Measurements from ENCODE around the gene RPN1.

The RPN1 gene

DNA sequence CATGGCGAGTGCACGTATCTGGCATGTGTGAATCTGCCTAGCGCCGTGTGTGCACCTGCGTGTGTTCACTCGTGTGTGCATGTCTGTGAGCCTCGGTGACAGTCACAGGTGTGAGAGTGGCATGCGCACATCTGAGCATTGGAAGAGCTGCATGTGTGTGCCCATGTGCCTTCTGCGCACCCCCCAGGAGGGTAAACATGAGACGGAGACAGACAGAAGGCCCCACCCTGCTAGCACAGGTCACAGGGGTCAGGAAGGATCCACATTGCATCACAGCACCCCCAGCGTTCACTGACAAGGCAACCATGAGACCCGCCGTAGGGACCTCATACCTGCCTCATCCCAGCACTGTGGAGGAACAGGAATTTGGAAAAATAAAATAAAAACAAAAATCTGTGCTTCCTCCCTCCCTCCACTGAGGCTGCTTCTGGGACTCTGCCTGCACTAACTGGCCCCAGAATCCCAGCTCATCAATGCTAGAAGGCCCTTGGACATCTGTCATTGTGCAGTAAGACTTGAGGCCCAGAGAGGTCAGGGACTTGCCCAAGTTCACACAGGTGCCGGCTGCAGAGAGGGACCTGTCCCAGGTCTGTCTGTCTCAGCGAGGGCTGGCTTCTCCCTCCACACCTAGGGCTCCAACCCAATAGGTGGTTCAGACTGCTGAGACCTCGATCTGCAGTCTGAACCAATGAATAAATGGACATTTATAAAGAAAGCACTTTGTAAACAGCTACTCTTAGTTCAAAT, 37.4 kb downstream of the RPN1 start:
- H3K27me3 ChIP-seq (replicated peaks in 2 of 5; ENCODE audit: control insufficient read depth in 4 of 5, insufficient read depth in 5 of 5, low read length in 4 of 5), result no peaks in the 10 kb centered on the region
- H3K4me3 ChIP-seq (ENCODE audit: control insufficient read depth in 1 of 7, extremely low read depth in 1 of 7, insufficient read depth in 4 of 7, low read depth in 2 of 7, low read length in 6 of 7), result no peak overlapping the region
- H3K27ac ChIP-seq (ENCODE audit: insufficient read depth in 1 of 2, low read depth in 1 of 2, low read length in 2 of 2, poor library complexity in 1 of 2, severe bottlenecking in 2 of 2), result no peak overlapping the region
- POLR2A ChIA-PET, result no interaction called here
- DNase-seq, result no peak
- WGBS (ENCODE audit: insufficient coverage), result 96% methylated on average over 13 of the region's 16 CpGs
- CTCF ChIA-PET, result interaction anchor here (0.7 to 5.4 kb wide), 7 partner anchors 8 to 543 kb away, joined by 3 to 55 read pairs (median 4); no protein-coding TSS in a partner anchor
- H3K4me1 ChIP-seq (ENCODE audit: control extremely low read depth in 1 of 4, control insufficient read depth in 4 of 4, insufficient read depth in 4 of 4, low read length in 3 of 4), result peaks cover 0 to 84% (median 48%) of the 10 kb centered on the region in 4 experiments
- H3K9me3 ChIP-seq (ENCODE audit: control extremely low read depth in 1 of 5, control insufficient read depth in 4 of 5, insufficient read depth in 2 of 5, low read depth in 1 of 5, low read length in 4 of 5), result no peaks in the 10 kb centered on the region
- H3K36me3 ChIP-seq (ENCODE audit: control insufficient read depth in 4 of 4, insufficient read depth in 4 of 4, low read length in 3 of 4), result peaks cover 0 to 2% (median 0%) of the 10 kb centered on the region in 4 experiments

DNA sequence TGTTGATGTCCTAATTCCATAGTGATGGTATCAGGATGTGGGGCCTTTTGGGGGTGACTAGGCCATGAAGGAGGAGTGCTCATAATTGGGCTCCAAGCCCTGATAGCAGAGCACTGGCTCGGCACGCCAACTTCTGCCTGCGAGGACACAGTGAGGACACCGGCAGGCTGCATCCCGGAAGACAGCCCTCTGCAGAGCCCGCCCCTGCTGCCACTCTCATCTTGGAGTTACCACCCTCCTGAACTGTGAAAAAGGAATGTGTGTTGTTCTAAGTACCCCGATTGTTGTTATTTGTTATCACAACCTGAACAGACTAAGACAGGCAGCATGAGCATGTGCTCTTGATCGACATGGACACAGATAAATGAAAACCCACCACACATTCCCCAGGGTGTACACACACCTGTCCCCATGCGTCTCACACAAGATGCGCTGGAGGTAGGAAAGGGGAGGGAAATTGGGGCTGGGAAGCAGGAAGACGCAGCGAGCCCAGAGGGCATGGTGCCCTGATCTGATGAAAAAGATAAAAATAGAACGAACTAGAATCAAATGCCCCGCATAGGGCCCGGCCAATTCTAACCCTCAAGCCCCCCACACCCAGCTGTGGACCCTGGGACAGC, 40.1 kb downstream of the RPN1 start:
- peaks cover 0 to 75% (median 36%) of the 10 kb centered on the region in 4 experiments for H3K4me1 ChIP-seq (ENCODE audit: control extremely low read depth in 1 of 4, control insufficient read depth in 4 of 4, insufficient read depth in 4 of 4, low read length in 3 of 4)
- H3K36me3 ChIP-seq (ENCODE audit: control insufficient read depth in 4 of 4, insufficient read depth in 4 of 4, low read length in 3 of 4), result no peaks in the 10 kb centered on the region
- ChIA-PET POLR2A (no interaction called here), CTCF (no interaction called here)
- H3K9me3 ChIP-seq (ENCODE audit: control extremely low read depth in 1 of 5, control insufficient read depth in 4 of 5, insufficient read depth in 2 of 5, low read depth in 1 of 5, low read length in 4 of 5), result no peaks in the 10 kb centered on the region
- no peak for DNase-seq
- H3K4me3 ChIP-seq (ENCODE audit: control insufficient read depth in 1 of 7, extremely low read depth in 1 of 7, insufficient read depth in 4 of 7, low read depth in 2 of 7, low read length in 6 of 7), result peak overlapping the region in 1 of 7 experiments; percentile 7
- no peak overlapping the region for H3K27ac ChIP-seq (ENCODE audit: insufficient read depth in 1 of 2, low read depth in 1 of 2, low read length in 2 of 2, poor library complexity in 1 of 2, severe bottlenecking in 2 of 2)
- H3K27me3 ChIP-seq (replicated peaks in 2 of 5; ENCODE audit: control insufficient read depth in 4 of 5, insufficient read depth in 5 of 5, low read length in 4 of 5), result no peaks in the 10 kb centered on the region
- WGBS (ENCODE audit: insufficient coverage), result 72% methylated on average over 4 of the region's 15 CpGs

DNA sequence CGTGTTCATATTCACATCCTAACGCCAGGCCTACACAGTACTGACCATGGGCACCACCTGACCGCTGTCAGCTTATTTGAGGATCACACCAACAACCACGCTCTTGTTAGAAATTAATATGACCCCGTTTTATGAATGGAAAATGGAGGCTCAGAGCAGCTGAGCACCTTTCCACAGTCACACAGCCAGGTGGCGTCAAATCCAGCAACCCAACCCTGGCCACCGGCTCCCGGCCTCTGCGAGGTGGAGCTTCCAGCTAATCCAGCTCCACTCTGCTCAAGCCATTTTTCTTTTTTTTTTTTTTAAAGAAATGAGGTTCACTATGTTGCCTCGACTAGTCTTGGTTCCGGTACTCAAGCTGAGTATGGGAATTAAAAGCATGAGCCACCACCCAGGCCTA, 41.3 kb downstream of the RPN1 start:
- 98% methylated on average over 11 of the region's 11 CpGs for WGBS (ENCODE audit: insufficient coverage)
- H3K9me3 ChIP-seq (ENCODE audit: control extremely low read depth in 1 of 5, control insufficient read depth in 4 of 5, insufficient read depth in 2 of 5, low read depth in 1 of 5, low read length in 4 of 5), result no peaks in the 10 kb centered on the region
- no peak for DNase-seq
- H3K36me3 ChIP-seq (ENCODE audit: control insufficient read depth in 4 of 4, insufficient read depth in 4 of 4, low read length in 3 of 4), result no peaks in the 10 kb centered on the region
- ChIA-PET CTCF (interaction anchor here (1.2 to 17.0 kb wide), 16 partner anchors 7 to 541 kb away, joined by 3 to 271 read pairs (median 6); partner anchors contain the start of gene GATA2), POLR2A (interaction anchor here (0.6 to 2.1 kb wide), 4 partner anchors 8 to 486 kb away, joined by 3 to 16 read pairs (median 4); partner anchors contain the start of gene RUVBL1)
- H3K4me3 ChIP-seq (ENCODE audit: control insufficient read depth in 1 of 7, extremely low read depth in 1 of 7, insufficient read depth in 4 of 7, low read depth in 2 of 7, low read length in 6 of 7), result peak overlapping the region in 1 of 7 experiments; percentile 2
- no peak overlapping the region for H3K27ac ChIP-seq (ENCODE audit: insufficient read depth in 1 of 2, low read depth in 1 of 2, low read length in 2 of 2, poor library complexity in 1 of 2, severe bottlenecking in 2 of 2)
- H3K27me3 ChIP-seq (replicated peaks in 2 of 5; ENCODE audit: control insufficient read depth in 4 of 5, insufficient read depth in 5 of 5, low read length in 4 of 5), result no peaks in the 10 kb centered on the region
- H3K4me1 ChIP-seq (ENCODE audit: control extremely low read depth in 1 of 4, control insufficient read depth in 4 of 4, insufficient read depth in 4 of 4, low read length in 3 of 4), result peaks cover 3 to 72% (median 33%) of the 10 kb centered on the region in 4 experiments

DNA sequence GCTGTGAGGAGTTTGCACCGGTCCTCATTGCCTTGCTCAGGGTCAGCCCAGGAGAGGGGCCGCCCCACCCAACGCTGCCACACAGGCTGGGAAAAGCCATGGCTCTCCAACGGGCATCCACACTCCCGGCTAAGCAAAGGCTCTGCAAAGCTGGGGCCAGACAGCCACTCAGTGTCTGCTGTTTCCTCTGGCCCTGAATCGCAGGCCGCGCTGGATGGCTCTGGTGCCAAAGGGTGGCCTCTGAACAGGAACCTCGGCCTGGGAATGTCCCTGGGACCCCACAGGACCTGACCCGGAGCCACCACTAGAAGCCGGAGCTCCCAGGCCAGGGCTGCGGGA, 42.9 kb downstream of the RPN1 start:
- Histone ChIP-seq H3K9me3 (ENCODE audit: control extremely low read depth in 1 of 5, control insufficient read depth in 4 of 5, insufficient read depth in 2 of 5, low read depth in 1 of 5, low read length in 4 of 5) (no peaks in the 10 kb centered on the region), H3K27me3 (replicated peaks in 2 of 5; ENCODE audit: control insufficient read depth in 4 of 5, insufficient read depth in 5 of 5, low read length in 4 of 5) (no peaks in the 10 kb centered on the region), H3K36me3 (ENCODE audit: control insufficient read depth in 4 of 4, insufficient read depth in 4 of 4, low read length in 3 of 4) (no peaks in the 10 kb centered on the region), H3K4me3 (ENCODE audit: control insufficient read depth in 1 of 7, extremely low read depth in 1 of 7, insufficient read depth in 4 of 7, low read depth in 2 of 7, low read length in 6 of 7) (peak overlapping the region; percentile 23 to 76 (median 54)), H3K4me1 (ENCODE audit: control extremely low read depth in 1 of 4, control insufficient read depth in 4 of 4, insufficient read depth in 4 of 4, low read length in 3 of 4) (peaks cover 7 to 63% (median 29%) of the 10 kb centered on the region in 4 experiments), H3K27ac (ENCODE audit: insufficient read depth in 1 of 2, low read depth in 1 of 2, low read length in 2 of 2, poor library complexity in 1 of 2, severe bottlenecking in 2 of 2) (no peak overlapping the region)
- DNase-seq, result no peak
- 44% methylated on average over 12 of the region's 12 CpGs for WGBS (ENCODE audit: insufficient coverage)
- ChIA-PET CTCF (interaction anchor here (0.6 to 17.0 kb wide), 19 partner anchors 8 to 512 kb away, joined by 3 to 271 read pairs (median 4); partner anchors contain the start of gene GATA2), POLR2A (interaction anchor here (1.1 to 2.1 kb wide), 4 partner anchors 9 to 23 kb away, joined by 4 to 16 read pairs (median 6); no protein-coding TSS in a partner anchor)

DNA sequence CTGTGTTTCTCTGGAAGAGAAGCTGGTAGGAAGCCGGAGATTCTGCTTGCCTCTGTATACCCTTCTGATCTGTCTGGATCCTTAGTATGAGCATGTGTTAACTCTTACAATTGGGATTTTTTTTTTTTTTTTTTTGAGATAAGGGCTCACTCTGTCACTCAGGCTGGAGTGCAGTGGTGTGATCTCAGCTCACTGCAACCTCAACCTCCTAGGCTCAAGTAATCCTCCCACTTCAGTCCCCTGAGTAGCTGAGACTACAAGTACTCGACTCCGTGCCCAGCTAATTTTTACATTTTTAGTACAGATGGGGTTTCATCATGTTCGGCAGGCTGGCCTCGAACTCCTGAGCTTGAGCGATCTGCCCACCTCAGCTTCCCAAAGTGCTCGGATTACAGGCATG, 44.5 kb downstream of the RPN1 start:
- POLR2A ChIA-PET, result interaction anchor here (0.9 to 1.0 kb wide), 2 partner anchors 11 to 12 kb away, joined by 3 to 5 read pairs; no protein-coding TSS in a partner anchor
- CTCF ChIA-PET, result interaction anchor here (0.7 to 17.0 kb wide), 13 partner anchors 10 to 524 kb away, joined by 3 to 271 read pairs (median 3); no protein-coding TSS in a partner anchor
- H3K27ac ChIP-seq (ENCODE audit: insufficient read depth in 1 of 2, low read depth in 1 of 2, low read length in 2 of 2, poor library complexity in 1 of 2, severe bottlenecking in 2 of 2), result no peak overlapping the region
- H3K27me3 ChIP-seq (replicated peaks in 2 of 5; ENCODE audit: control insufficient read depth in 4 of 5, insufficient read depth in 5 of 5, low read length in 4 of 5), result no peaks in the 10 kb centered on the region
- DNase-seq, result no peak
- no peaks in the 10 kb centered on the region for H3K9me3 ChIP-seq (ENCODE audit: control extremely low read depth in 1 of 5, control insufficient read depth in 4 of 5, insufficient read depth in 2 of 5, low read depth in 1 of 5, low read length in 4 of 5)
- H3K4me3 ChIP-seq (ENCODE audit: control insufficient read depth in 1 of 7, extremely low read depth in 1 of 7, insufficient read depth in 4 of 7, low read depth in 2 of 7, low read length in 6 of 7), result no peak overlapping the region
- no peaks in the 10 kb centered on the region for H3K36me3 ChIP-seq (ENCODE audit: control insufficient read depth in 4 of 4, insufficient read depth in 4 of 4, low read length in 3 of 4)
- peaks cover 7 to 50% (median 25%) of the 10 kb centered on the region in 4 experiments for H3K4me1 ChIP-seq (ENCODE audit: control extremely low read depth in 1 of 4, control insufficient read depth in 4 of 4, insufficient read depth in 4 of 4, low read length in 3 of 4)
- 97% methylated on average over 6 of the region's 7 CpGs for WGBS (ENCODE audit: insufficient coverage)

DNA sequence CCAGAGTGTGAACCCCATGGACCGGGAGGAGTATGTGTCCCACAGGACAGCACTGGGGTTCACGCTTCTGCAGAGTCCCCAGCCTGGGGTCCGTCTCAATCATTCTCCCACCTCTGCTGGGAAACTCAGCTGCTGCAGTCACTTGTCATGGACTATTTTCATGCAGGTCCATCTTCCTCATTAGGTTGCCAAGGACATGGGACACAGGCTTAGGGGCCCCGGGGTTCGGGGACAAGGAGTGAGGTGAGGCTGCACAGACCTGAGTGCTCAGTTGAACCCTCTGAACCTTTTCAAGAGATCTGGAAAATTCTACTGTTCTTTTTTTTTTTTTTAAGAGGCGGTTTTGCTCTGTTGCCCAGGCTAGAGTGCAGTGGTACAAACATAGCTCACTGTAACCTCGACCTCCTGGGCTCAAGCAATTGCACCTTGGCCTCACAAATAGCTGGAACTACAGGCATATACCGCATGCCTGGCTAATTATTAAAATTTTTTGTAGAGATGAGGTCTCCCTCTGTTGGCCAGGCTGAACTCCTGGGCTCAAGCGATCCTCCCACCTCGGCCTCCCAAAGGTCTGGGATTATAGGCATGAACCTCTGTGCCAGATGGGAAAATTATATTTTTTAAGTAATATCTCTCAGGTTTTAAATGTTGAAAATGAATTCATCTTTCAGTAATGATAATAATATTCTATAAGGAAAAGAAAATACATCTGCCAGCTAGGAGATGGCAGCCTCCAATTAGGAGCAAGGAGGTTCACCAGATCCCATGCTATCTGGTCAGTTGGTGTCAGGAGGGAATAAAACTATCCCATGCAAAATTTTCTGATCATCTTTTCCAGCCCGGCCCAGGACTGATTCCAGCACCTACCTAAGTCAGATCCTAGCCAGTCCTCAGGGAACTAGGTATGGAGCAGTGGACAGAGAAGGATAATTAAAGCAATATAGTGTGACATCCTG, 45.2 kb downstream of the RPN1 start:
- Histone ChIP-seq H3K27me3 (replicated peaks in 2 of 5; ENCODE audit: control insufficient read depth in 4 of 5, insufficient read depth in 5 of 5, low read length in 4 of 5) (no peaks in the 10 kb centered on the region), H3K27ac (ENCODE audit: insufficient read depth in 1 of 2, low read depth in 1 of 2, low read length in 2 of 2, poor library complexity in 1 of 2, severe bottlenecking in 2 of 2) (no peak overlapping the region), H3K4me1 (ENCODE audit: control extremely low read depth in 1 of 4, control insufficient read depth in 4 of 4, insufficient read depth in 4 of 4, low read length in 3 of 4) (peaks cover 7 to 43% (median 23%) of the 10 kb centered on the region in 4 experiments), H3K9me3 (ENCODE audit: control extremely low read depth in 1 of 5, control insufficient read depth in 4 of 5, insufficient read depth in 2 of 5, low read depth in 1 of 5, low read length in 4 of 5) (no peaks in the 10 kb centered on the region), H3K36me3 (ENCODE audit: control insufficient read depth in 4 of 4, insufficient read depth in 4 of 4, low read length in 3 of 4) (no peaks in the 10 kb centered on the region), H3K4me3 (ENCODE audit: control insufficient read depth in 1 of 7, extremely low read depth in 1 of 7, insufficient read depth in 4 of 7, low read depth in 2 of 7, low read length in 6 of 7) (no peak overlapping the region)
- 85% methylated on average over 6 of the region's 11 CpGs for WGBS (ENCODE audit: insufficient coverage)
- POLR2A ChIA-PET, result interaction anchor here (0.6 to 1.0 kb wide), 3 partner anchors 11 to 641 kb away, joined by 3 to 6 read pairs (median 5); no protein-coding TSS in a partner anchor
- DNase-seq, result no peak
- CTCF ChIA-PET, result interaction anchor here (1.0 to 17.0 kb wide), 10 partner anchors 9 to 510 kb away, joined by 3 to 271 read pairs (median 4); no protein-coding TSS in a partner anchor

Data from common myeloid progenitor, CD34-positive (primary cell).